ENCODE measurements around the gene TCP11L2.

DNA sequence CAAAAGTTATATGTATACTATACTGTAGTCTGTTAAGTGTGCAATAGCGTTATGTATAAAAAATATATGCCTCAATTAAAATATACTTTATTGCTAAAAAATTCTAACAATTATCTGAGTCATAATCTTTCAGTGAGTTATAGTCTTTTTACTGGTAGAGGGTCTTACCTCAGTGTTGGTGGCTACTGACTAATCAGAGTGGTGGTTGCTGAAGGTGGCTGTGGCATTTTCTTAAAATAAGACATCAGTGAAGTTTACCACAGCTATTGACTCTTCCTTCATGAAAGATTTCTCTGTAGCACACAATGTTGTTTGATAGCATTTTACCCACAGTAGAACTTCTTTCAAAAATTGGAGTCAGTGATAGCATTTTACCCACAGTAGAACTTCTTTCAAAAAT is 78.4 kb downstream of the TCP11L2 start:
- TF ChIP-seq, protein P1, sequence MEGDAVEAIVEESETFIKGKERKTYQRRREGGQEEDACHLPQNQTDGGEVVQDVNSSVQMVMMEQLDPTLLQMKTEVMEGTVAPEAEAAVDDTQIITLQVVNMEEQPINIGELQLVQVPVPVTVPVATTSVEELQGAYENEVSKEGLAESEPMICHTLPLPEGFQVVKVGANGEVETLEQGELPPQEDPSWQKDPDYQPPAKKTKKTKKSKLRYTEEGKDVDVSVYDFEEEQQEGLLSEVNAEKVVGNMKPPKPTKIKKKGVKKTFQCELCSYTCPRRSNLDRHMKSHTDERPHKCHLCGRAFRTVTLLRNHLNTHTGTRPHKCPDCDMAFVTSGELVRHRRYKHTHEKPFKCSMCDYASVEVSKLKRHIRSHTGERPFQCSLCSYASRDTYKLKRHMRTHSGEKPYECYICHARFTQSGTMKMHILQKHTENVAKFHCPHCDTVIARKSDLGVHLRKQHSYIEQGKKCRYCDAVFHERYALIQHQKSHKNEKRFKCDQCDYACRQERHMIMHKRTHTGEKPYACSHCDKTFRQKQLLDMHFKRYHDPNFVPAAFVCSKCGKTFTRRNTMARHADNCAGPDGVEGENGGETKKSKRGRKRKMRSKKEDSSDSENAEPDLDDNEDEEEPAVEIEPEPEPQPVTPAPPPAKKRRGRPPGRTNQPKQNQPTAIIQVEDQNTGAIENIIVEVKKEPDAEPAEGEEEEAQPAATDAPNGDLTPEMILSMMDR (IDR thresholded peaks at IDR 0.05; ENCODE audit: low read depth, low read length) = no peak
- TF ChIP-seq EZH2phosphoT487 (IDR thresholded peaks at IDR 0.05; ENCODE audit: low read depth) = no peak
